Stimulated activated CD8-positive, alpha-beta memory T cell treated with anti-CD3 and anti-CD28 coated beads, Interleukin-15, amount 100 ng/mL, for 24 hours (primary cell): ENCODE results near the gene TRAF3IP1.

ENCODE experiments used
- DNase-seq: peaks from one replicate; pipeline ENCODE4 v3.0.0-alpha.2; 2020; ENCODE audit warnings: low read depth

Gene TRAF3IP1

GRCh38 chr2:238287737-238288649 is 32.3 kb upstream of the TRAF3IP1 start, which contains the start of gene PER2:
PER2 (minus strand) TSS chr2:238288610; CDS start chr2:238277936, 10,674 bp downstream.
- DNase-seq: no peak

- DNase-seq: peak; percentile 97
These were observed 31.4 kb upstream of the TRAF3IP1 start for GRCh38 chr2:238288650-238289573.

GRCh38 chr2:238289574-238289973 is 30.7 kb upstream of the TRAF3IP1 start:
- no peak for DNase-seq

GRCh38 chr2:238290091-238290509 is 30.2 kb upstream of the TRAF3IP1 start:
- DNase-seq: no peak

- DNase-seq: no peak
These were observed 29.4 kb upstream of the TRAF3IP1 start for GRCh38 chr2:238290715-238291549.

GRCh38 chr2:238291550-238292281 is 28.6 kb upstream of the TRAF3IP1 start:
- no peak for DNase-seq

GRCh38 chr2:238294046-238294392 is 26.3 kb upstream of the TRAF3IP1 start:
- no peak for DNase-seq

- DNase-seq: no peak
These were observed 25.8 kb upstream of the TRAF3IP1 start for GRCh38 chr2:238294393-238295143.

- no peak for DNase-seq
These were observed 24.9 kb upstream of the TRAF3IP1 start for GRCh38 chr2:238295144-238296112.

- DNase-seq: no peak
These were observed 23.5 kb upstream of the TRAF3IP1 start for GRCh38 chr2:238296638-238297457.

- no peak for DNase-seq
These were observed 20.5 kb upstream of the TRAF3IP1 start for GRCh38 chr2:238299803-238300202.

- no peak for DNase-seq
These were observed 18.2 kb upstream of the TRAF3IP1 start for GRCh38 chr2:238302087-238302486.

- no peak for DNase-seq
These were observed 17.6 kb upstream of the TRAF3IP1 start for GRCh38 chr2:238302751-238303150.

- DNase-seq: no peak
These were observed 16.2 kb upstream of the TRAF3IP1 start for GRCh38 chr2:238304116-238304515.

GRCh38 chr2:238305092-238305862 is 15.0 kb upstream of the TRAF3IP1 start:
- DNase-seq: no peak

- no peak for DNase-seq
These were observed 14.2 kb upstream of the TRAF3IP1 start for GRCh38 chr2:238305965-238306671.

- DNase-seq: no peak
These were observed 13.7 kb upstream of the TRAF3IP1 start for GRCh38 chr2:238306672-238306998.
